Measurements from ENCODE around the gene RBBP9. TPM values are rescaled to one million over a fixed set of nuclear protein-coding genes. Genes with fewer than 3 reads are reported as not detected.

RBBP9 gene
- total and polyA plus RNA-seq, 9 of the 15 experiments (the other 6 are each of a cell fraction or from before 2014, with no cell fraction given), result 0.94 to 4.4 (median 2.5) TPM

- TF ChIP-seq, protein P1, sequence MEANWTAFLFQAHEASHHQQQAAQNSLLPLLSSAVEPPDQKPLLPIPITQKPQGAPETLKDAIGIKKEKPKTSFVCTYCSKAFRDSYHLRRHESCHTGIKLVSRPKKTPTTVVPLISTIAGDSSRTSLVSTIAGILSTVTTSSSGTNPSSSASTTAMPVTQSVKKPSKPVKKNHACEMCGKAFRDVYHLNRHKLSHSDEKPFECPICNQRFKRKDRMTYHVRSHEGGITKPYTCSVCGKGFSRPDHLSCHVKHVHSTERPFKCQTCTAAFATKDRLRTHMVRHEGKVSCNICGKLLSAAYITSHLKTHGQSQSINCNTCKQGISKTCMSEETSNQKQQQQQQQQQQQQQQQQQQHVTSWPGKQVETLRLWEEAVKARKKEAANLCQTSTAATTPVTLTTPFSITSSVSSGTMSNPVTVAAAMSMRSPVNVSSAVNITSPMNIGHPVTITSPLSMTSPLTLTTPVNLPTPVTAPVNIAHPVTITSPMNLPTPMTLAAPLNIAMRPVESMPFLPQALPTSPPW (CRISPR knock-in tag; IDR thresholded peaks at IDR 0.05), result peak; percentile 26; the same call in 1 of the 2 replicates
- TF ChIP-seq FOSL1 (tag; conservative IDR thresholded peaks at IDR 0.05) (no peak), EHMT2 (IDR thresholded peaks at IDR 0.05) (no peak), MYC (IDR thresholded peaks at IDR 0.05; ENCODE audit: low read depth, low read length) (peak; percentile 32; the same call in 1 of the 2 replicates), MYC (CRISPR knock-in tag; IDR thresholded peaks at IDR 0.05; ENCODE audit: borderline replicate concordance, low read depth) (no peak), MAZ (CRISPR knock-in tag; conservative IDR thresholded peaks at IDR 0.05 in 1 of 2, IDR thresholded peaks at IDR 0.05 in 1 of 2) (0 out of 4 replicates have a peak, but pooled peaks of 1 of the 2 experiments have one; percentile 22), YY1 (IDR thresholded peaks at IDR 0.05; ENCODE audit: borderline replicate concordance in 1 of 3, control insufficient read depth in 1 of 3, extremely low read depth in 1 of 3, insufficient read depth in 3 of 3, insufficient read length in 1 of 3, insufficient replicate concordance in 2 of 3, low read depth in 1 of 3, low read length in 2 of 3) (peak in 2 of 3 experiments; percentile 62 to 79), CREM (IDR thresholded peaks at IDR 0.05; ENCODE audit: low read depth) (peak; percentile 67), FOXO4 (CRISPR knock-in tag; IDR thresholded peaks at IDR 0.05) (no peak), TRIM28 (IDR thresholded peaks at IDR 0.05) (peak; percentile 90), ZFP36 (IDR thresholded peaks at IDR 0.05; ENCODE audit: low read depth, low read length, partially characterized antibody) (peak; percentile 9), CREB1 (IDR thresholded peaks at IDR 0.05) (no peak), CREB1 (CRISPR knock-in tag; IDR thresholded peaks at IDR 0.05) (peak; percentile 21; the same call in 1 of the 2 replicates), HNRNPLL (IDR thresholded peaks at IDR 0.05; ENCODE audit: low read depth, low read length, poor library complexity, severe bottlenecking) (peak; percentile 82), ZNF143 (CRISPR knock-in tag; IDR thresholded peaks at IDR 0.05) (peak; percentile 90), PHF21A (IDR thresholded peaks at IDR 0.05; ENCODE audit: borderline replicate concordance, low read depth) (no peak), HDAC1 (IDR thresholded peaks at IDR 0.05) (peak in 1 of 2 experiments; percentile 52; a peak in 1 of 4 replicates), ZNF239 (CRISPR knock-in tag; IDR thresholded peaks at IDR 0.05) (no peak)
- TF ChIP-seq, protein P2, sequence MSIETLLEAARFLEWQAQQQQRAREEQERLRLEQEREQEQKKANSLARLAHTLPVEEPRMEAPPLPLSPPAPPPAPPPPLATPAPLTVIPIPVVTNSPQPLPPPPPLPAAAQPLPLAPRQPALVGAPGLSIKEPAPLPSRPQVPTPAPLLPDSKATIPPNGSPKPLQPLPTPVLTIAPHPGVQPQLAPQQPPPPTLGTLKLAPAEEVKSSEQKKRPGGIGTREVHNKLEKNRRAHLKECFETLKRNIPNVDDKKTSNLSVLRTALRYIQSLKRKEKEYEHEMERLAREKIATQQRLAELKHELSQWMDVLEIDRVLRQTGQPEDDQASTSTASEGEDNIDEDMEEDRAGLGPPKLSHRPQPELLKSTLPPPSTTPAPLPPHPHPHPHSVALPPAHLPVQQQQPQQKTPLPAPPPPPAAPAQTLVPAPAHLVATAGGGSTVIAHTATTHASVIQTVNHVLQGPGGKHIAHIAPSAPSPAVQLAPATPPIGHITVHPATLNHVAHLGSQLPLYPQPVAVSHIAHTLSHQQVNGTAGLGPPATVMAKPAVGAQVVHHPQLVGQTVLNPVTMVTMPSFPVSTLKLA (conservative IDR thresholded peaks at IDR 0.05), result peak in 1 of 2 experiments; percentile 42; a peak in 1 of 4 replicates
- TF ChIP-seq, protein P3, sequence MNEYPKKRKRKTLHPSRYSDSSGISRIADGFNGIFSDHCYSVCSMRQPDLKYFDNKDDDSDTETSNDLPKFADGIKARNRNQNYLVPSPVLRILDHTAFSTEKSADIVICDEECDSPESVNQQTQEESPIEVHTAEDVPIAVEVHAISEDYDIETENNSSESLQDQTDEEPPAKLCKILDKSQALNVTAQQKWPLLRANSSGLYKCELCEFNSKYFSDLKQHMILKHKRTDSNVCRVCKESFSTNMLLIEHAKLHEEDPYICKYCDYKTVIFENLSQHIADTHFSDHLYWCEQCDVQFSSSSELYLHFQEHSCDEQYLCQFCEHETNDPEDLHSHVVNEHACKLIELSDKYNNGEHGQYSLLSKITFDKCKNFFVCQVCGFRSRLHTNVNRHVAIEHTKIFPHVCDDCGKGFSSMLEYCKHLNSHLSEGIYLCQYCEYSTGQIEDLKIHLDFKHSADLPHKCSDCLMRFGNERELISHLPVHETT (CRISPR knock-in tag; conservative IDR thresholded peaks at IDR 0.05 in 1 of 2, IDR thresholded peaks at IDR 0.05 in 1 of 2), result no peak
Measured at GRCh38 chr20:18496740-18497592, at the start of gene RBBP9 (continued).

Data from K562 (cell line).